ENCODE measurements around the gene PLEKHA6. TPM values are rescaled to one million over a fixed set of nuclear protein-coding genes. Genes with fewer than 3 reads are reported as not detected.

The PLEKHA6 gene
- total RNA-seq, 2 experiments from 2014 or later: 0.53 to 0.82 TPM

GRCh38 chr1:204345941-204346645 is 13.6 kb downstream of the PLEKHA6 start:
- TF ChIP-seq CTCF (IDR thresholded peaks at IDR 0.05): no peak
- no peaks in the 10 kb centered on the region for H3K27me3 Mint-ChIP-seq
- no peak overlapping the region for H3K27ac ChIP-seq (ENCODE audit: low read depth in 1 of 2, low read length in 2 of 2)
- no peaks in the 10 kb centered on the region for H3K9me3 Mint-ChIP-seq
- H3K36me3 ChIP-seq (ENCODE audit: insufficient read depth, low read length): no peaks in the 10 kb centered on the region
- no peaks in the 10 kb centered on the region for H3K36me3 Mint-ChIP-seq (ENCODE audit: low read depth)
- peaks cover 0 to 3% of the 10 kb centered on the region in 2 experiments for H3K27me3 ChIP-seq (ENCODE audit: control insufficient read depth in 1 of 2, insufficient read depth in 2 of 2, low read length in 2 of 2)
- intact Hi-C loops (cut with DNase I, micrococcal nuclease): no loop called here
- H3K4me3 Mint-ChIP-seq: no peak overlapping the region
- no peak overlapping the region for H3K4me3 ChIP-seq (ENCODE audit: low read length)
- no peaks in the 10 kb centered on the region for H3K9me3 ChIP-seq (ENCODE audit: control insufficient read depth in 1 of 2, insufficient read depth in 1 of 2, low read length in 2 of 2)
- POLR2A ChIA-PET: no interaction called here
- H3K4me1 ChIP-seq (ENCODE audit: insufficient read depth, low read length): peaks cover 2% of the 10 kb centered on the region
- CTCF ChIA-PET: no interaction called here
- DNase-seq: no peak
- no peak for ATAC-seq (ENCODE audit: poor library complexity)
- no peak overlapping the region for H3K27ac Mint-ChIP-seq
- H3K4me1 Mint-ChIP-seq (ENCODE audit: low read depth): no peaks in the 10 kb centered on the region

- H3K4me3 Mint-ChIP-seq: no peak overlapping the region
- H3K9me3 ChIP-seq (ENCODE audit: control insufficient read depth in 1 of 2, insufficient read depth in 1 of 2, low read length in 2 of 2): no peaks in the 10 kb centered on the region
- ATAC-seq (ENCODE audit: poor library complexity) (no peak), DNase-seq (no peak)
- CTCF ChIA-PET: no interaction called here
- POLR2A ChIA-PET: no interaction called here
- H3K36me3 Mint-ChIP-seq (ENCODE audit: low read depth): no peaks in the 10 kb centered on the region
- no peak overlapping the region for H3K27ac Mint-ChIP-seq
- H3K36me3 ChIP-seq (ENCODE audit: insufficient read depth, low read length): no peaks in the 10 kb centered on the region
- no peaks in the 10 kb centered on the region for H3K4me1 Mint-ChIP-seq (ENCODE audit: low read depth)
- intact Hi-C loops (cut with DNase I, micrococcal nuclease): no loop called here
- H3K4me1 ChIP-seq (ENCODE audit: insufficient read depth, low read length): no peaks in the 10 kb centered on the region
- no peak overlapping the region for H3K4me3 ChIP-seq (ENCODE audit: low read length)
- H3K27ac ChIP-seq (ENCODE audit: low read depth in 1 of 2, low read length in 2 of 2): no peak overlapping the region
- no peak for TF ChIP-seq CTCF (IDR thresholded peaks at IDR 0.05)
- no peaks in the 10 kb centered on the region for H3K27me3 Mint-ChIP-seq
- peaks cover 0 to 4% of the 10 kb centered on the region in 2 experiments for H3K27me3 ChIP-seq (ENCODE audit: control insufficient read depth in 1 of 2, insufficient read depth in 2 of 2, low read length in 2 of 2)
- H3K9me3 Mint-ChIP-seq: no peaks in the 10 kb centered on the region
These were observed 14.3 kb downstream of the PLEKHA6 start for GRCh38 chr1:204345438-204345841.

- no peak overlapping the region for H3K27ac Mint-ChIP-seq
- no peaks in the 10 kb centered on the region for H3K36me3 ChIP-seq (ENCODE audit: insufficient read depth, low read length)
- H3K9me3 ChIP-seq (ENCODE audit: control insufficient read depth in 1 of 2, insufficient read depth in 1 of 2, low read length in 2 of 2): no peaks in the 10 kb centered on the region
- no peaks in the 10 kb centered on the region for H3K4me1 ChIP-seq (ENCODE audit: insufficient read depth, low read length)
- no peaks in the 10 kb centered on the region for H3K4me1 Mint-ChIP-seq (ENCODE audit: low read depth)
- ChIA-PET CTCF (interaction anchor here (0.6 kb wide), 1 partner anchor 129 kb away, joined by 3 read pairs; no protein-coding TSS in a partner anchor), POLR2A (no interaction called here)
- DNase-seq (no peak), ATAC-seq (ENCODE audit: poor library complexity) (no peak)
- no peak overlapping the region for H3K4me3 ChIP-seq (ENCODE audit: low read length)
- no peaks in the 10 kb centered on the region for H3K9me3 Mint-ChIP-seq
- intact Hi-C loops (cut with DNase I, micrococcal nuclease): no loop called here
- no peak overlapping the region for H3K4me3 Mint-ChIP-seq
- no peak overlapping the region for H3K27ac ChIP-seq (ENCODE audit: low read depth in 1 of 2, low read length in 2 of 2)
- no peaks in the 10 kb centered on the region for H3K36me3 Mint-ChIP-seq (ENCODE audit: low read depth)
- H3K27me3 Mint-ChIP-seq: no peaks in the 10 kb centered on the region
- TF ChIP-seq CTCF (IDR thresholded peaks at IDR 0.05): no peak
- peaks cover 0 to 4% of the 10 kb centered on the region in 2 experiments for H3K27me3 ChIP-seq (ENCODE audit: control insufficient read depth in 1 of 2, insufficient read depth in 2 of 2, low read length in 2 of 2)
These were observed 14.9 kb downstream of the PLEKHA6 start for GRCh38 chr1:204344665-204345355.

Measured in CD4-positive, alpha-beta T cell (primary cell).